ENCODE measurements around the gene ZFP64.

ZFP64 gene

DNA sequence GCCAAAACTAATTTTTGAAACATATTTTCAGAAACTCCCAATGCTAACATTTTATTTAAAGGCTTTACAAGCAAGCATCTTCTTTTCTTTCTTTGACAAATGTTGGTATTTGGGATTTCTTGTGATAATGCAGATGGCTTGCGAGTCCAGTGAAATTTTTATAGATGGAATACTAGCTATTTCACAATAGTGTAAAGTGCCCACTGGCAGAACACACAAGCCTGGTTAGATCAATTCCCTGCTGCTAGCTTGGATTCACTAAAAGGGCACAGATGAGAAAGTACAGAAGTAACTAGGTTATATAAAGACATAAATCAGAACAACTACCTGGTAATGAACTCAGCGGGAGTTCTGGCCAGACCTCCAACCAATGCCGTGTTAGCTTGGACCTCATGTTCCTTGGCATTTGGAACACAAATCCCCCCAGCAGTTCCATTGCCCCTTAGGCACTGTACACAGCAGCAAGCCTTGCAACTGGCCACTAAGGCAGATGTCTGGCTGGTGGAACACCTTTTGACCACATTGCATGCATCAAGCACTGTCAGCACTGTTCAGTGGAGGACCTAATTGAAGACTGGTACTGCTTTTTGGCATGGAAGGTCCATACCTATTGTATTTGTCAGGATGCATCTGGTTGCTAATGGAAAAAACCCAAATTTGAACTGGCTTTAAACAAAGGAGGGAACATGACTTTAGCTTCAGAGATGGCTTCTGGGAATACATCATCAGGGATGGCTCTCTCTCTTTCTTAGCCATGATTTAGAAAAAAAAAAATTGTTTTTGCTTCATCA is 15.6 kb upstream of the ZFP64 start:
- TF ChIP-seq ZBTB7A (IDR thresholded peaks at IDR 0.05; ENCODE audit: low read depth) (no peak), EGR1 (IDR thresholded peaks at IDR 0.05) (no peak), RAD21 (IDR thresholded peaks at IDR 0.05; ENCODE audit: low read depth) (no peak), CEBPB (IDR thresholded peaks at IDR 0.05) (no peak), TCF12 (IDR thresholded peaks at IDR 0.05; ENCODE audit: low read depth) (no peak), TEAD4 (IDR thresholded peaks at IDR 0.05) (no peak), YY1 (IDR thresholded peaks at IDR 0.05; ENCODE audit: low read depth) (no peak), EP300 (IDR thresholded peaks at IDR 0.05; ENCODE audit: borderline replicate concordance) (no peak), TAF1 (IDR thresholded peaks at IDR 0.05; ENCODE audit: low read depth) (no peak), CREB1 (IDR thresholded peaks at IDR 0.05; ENCODE audit: low read depth) (no peak), FOXM1 (IDR thresholded peaks at IDR 0.05; ENCODE audit: borderline replicate concordance, low read depth) (no peak)
- TF ChIP-seq, protein P1, sequence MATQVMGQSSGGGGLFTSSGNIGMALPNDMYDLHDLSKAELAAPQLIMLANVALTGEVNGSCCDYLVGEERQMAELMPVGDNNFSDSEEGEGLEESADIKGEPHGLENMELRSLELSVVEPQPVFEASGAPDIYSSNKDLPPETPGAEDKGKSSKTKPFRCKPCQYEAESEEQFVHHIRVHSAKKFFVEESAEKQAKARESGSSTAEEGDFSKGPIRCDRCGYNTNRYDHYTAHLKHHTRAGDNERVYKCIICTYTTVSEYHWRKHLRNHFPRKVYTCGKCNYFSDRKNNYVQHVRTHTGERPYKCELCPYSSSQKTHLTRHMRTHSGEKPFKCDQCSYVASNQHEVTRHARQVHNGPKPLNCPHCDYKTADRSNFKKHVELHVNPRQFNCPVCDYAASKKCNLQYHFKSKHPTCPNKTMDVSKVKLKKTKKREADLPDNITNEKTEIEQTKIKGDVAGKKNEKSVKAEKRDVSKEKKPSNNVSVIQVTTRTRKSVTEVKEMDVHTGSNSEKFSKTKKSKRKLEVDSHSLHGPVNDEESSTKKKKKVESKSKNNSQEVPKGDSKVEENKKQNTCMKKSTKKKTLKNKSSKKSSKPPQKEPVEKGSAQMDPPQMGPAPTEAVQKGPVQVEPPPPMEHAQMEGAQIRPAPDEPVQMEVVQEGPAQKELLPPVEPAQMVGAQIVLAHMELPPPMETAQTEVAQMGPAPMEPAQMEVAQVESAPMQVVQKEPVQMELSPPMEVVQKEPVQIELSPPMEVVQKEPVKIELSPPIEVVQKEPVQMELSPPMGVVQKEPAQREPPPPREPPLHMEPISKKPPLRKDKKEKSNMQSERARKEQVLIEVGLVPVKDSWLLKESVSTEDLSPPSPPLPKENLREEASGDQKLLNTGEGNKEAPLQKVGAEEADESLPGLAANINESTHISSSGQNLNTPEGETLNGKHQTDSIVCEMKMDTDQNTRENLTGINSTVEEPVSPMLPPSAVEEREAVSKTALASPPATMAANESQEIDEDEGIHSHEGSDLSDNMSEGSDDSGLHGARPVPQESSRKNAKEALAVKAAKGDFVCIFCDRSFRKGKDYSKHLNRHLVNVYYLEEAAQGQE (IDR thresholded peaks at IDR 0.05; ENCODE audit: low read depth), result no peak
- TF ChIP-seq, protein P2, sequence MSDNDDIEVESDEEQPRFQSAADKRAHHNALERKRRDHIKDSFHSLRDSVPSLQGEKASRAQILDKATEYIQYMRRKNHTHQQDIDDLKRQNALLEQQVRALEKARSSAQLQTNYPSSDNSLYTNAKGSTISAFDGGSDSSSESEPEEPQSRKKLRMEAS (IDR thresholded peaks at IDR 0.05), result no peak
- TF ChIP-seq, protein P3, sequence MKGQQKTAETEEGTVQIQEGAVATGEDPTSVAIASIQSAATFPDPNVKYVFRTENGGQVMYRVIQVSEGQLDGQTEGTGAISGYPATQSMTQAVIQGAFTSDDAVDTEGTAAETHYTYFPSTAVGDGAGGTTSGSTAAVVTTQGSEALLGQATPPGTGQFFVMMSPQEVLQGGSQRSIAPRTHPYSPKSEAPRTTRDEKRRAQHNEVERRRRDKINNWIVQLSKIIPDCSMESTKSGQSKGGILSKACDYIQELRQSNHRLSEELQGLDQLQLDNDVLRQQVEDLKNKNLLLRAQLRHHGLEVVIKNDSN (IDR thresholded peaks at IDR 0.05), result no peak

DNA sequence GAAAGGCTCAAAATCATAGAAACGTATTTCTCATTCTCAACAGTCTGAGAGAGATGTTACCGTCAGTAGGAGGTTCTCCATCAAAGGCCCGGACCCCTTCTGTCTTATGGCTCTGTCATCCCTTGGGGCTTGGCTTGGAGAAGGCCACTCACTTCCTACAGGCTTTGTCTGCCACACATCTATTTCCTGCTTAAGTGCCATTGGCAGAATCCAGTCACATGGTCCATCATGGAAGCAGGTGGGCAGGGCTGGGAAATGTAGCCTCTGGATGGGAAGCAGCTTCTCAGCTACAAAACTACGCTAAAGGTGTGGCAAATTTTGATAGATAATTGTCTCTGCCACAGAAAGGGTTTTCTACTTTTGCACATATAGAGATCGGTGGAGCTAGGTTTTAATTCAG is 12.6 kb upstream of the ZFP64 start:
- TF ChIP-seq, protein P3 (IDR thresholded peaks at IDR 0.05), result peak; percentile 59; the same call in 1 of the 2 replicates
- no peak for TF ChIP-seq NFIC (IDR thresholded peaks at IDR 0.05)

DNA sequence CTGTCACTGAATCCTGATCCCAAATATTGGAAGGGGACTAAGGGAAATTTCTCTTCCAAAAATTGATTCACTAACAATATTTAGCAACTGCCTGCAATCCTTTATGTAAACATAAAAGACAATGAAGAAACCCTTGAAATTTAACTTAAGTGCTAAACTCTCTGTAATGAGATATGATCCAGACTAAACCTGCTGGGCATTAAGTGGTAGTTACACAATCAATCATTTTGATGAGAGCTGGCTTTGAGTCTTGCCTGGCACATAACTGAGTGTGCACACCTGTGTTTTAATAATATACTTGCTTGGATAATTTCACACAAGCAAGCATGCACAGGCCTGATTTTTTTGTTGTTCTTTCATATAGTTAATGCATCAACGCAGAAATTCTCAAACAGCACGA is 9.8 kb upstream of the ZFP64 start:
- TF ChIP-seq, protein P2 (IDR thresholded peaks at IDR 0.05), result no peak
- TF ChIP-seq EP300 (IDR thresholded peaks at IDR 0.05; ENCODE audit: borderline replicate concordance), result peak; percentile 32; the same call in 1 of the 2 replicates
- TF ChIP-seq EGR1 (IDR thresholded peaks at IDR 0.05), result no peak
- TF ChIP-seq NFIC (IDR thresholded peaks at IDR 0.05), result peak; percentile 53; the same call in 1 of the 2 replicates
- no peak for TF ChIP-seq YY1 (IDR thresholded peaks at IDR 0.05; ENCODE audit: low read depth)
- TF ChIP-seq TCF12 (IDR thresholded peaks at IDR 0.05; ENCODE audit: low read depth), result peak; percentile 59
- TF ChIP-seq CEBPB (IDR thresholded peaks at IDR 0.05), result peak; percentile 58

DNA sequence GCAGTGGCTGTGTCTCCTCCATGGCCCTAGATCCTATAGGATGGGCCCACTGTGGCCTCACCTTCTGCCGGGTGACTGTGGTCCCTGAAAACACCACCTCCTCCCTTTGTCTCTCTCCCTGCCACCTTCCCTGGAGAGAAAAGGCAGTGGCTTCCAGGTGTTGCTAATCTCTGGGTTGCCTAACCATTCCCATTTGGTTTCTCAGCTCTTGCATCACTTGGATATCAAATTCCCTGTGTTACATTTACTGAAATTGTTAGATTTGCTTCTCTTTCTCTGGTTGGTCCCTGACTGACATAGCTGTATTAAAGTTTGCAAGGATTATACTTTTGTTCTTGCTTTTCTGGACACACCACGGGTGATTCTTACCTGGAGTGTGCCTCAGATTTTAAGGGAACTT is 9.3 kb upstream of the ZFP64 start:
- TF ChIP-seq, protein P2 (IDR thresholded peaks at IDR 0.05), result no peak
- TF ChIP-seq CEBPB (IDR thresholded peaks at IDR 0.05), result peak; percentile 89
- no peak for TF ChIP-seq CREB1 (IDR thresholded peaks at IDR 0.05; ENCODE audit: low read depth)

DNA sequence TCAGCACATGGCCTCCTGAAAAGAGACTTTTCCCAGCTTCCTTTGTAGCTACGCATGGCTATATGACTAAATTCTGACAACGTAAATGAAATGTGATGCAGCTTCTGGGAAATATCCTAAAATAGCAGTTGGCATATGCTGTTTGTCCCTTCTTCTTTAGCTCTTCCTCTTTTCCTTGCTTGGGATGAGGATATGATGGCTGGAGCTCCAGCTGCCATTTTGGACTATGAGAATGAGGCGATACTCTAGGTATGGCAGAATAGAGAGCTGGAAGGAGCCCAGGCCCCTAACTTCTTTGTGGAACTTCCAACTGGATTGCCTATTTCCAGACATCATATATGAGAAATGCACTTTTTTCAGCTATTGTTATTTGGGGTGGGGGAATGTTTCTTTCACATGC is 5.3 kb upstream of the ZFP64 start:
- no peak for TF ChIP-seq TEAD4 (IDR thresholded peaks at IDR 0.05)
- TF ChIP-seq FOXM1 (IDR thresholded peaks at IDR 0.05; ENCODE audit: borderline replicate concordance, low read depth), result no peak
- TF ChIP-seq NFIC (IDR thresholded peaks at IDR 0.05), result no peak
- TF ChIP-seq, protein P2 (IDR thresholded peaks at IDR 0.05), result no peak
- TF ChIP-seq YY1 (IDR thresholded peaks at IDR 0.05; ENCODE audit: low read depth), result no peak
- no peak for TF ChIP-seq CREB1 (IDR thresholded peaks at IDR 0.05; ENCODE audit: low read depth)
- TF ChIP-seq EGR1 (IDR thresholded peaks at IDR 0.05), result no peak
- no peak for TF ChIP-seq TAF1 (IDR thresholded peaks at IDR 0.05; ENCODE audit: low read depth)
- TF ChIP-seq, protein P3 (IDR thresholded peaks at IDR 0.05), result no peak
- TF ChIP-seq, protein P1 (IDR thresholded peaks at IDR 0.05; ENCODE audit: low read depth), result no peak
- TF ChIP-seq TCF12 (IDR thresholded peaks at IDR 0.05; ENCODE audit: low read depth), result no peak
- TF ChIP-seq EP300 (IDR thresholded peaks at IDR 0.05; ENCODE audit: borderline replicate concordance), result no peak
- TF ChIP-seq RAD21 (IDR thresholded peaks at IDR 0.05; ENCODE audit: low read depth), result no peak
- TF ChIP-seq CEBPB (IDR thresholded peaks at IDR 0.05), result no peak
- no peak for TF ChIP-seq ZBTB7A (IDR thresholded peaks at IDR 0.05; ENCODE audit: low read depth)

All from Ishikawa (cell line).